SJCRH30 (cell line): ENCODE results near the gene DCAF5. TPM values are rescaled to one million over a fixed set of nuclear protein-coding genes. Genes with fewer than 3 reads are reported as not detected.

Experiments
- DNase-seq, 2 experiments: peaks; one replicate each; pipeline ENCODE4 v3.0.0-alpha.2; 2015 to 2020
- H3K27ac ChIP-seq: fragments of 250-450 bp; sonication (Bioruptor Pico); 2 replicates; pipeline ENCODE4 v1.5.1; 2020; ENCODE audit warnings: mild to moderate bottlenecking, moderate library complexity
- H3K27me3 ChIP-seq: fragments of 250-450 bp; sonication (Bioruptor Pico); 2 replicates; pipeline ENCODE4 v1.5.1; 2020; ENCODE audit warnings: mild to moderate bottlenecking, moderate library complexity
- H3K36me3 ChIP-seq: fragments of 250-450 bp; sonication (Bioruptor Pico); 2 replicates; pipeline ENCODE4 v1.5.1; 2020; ENCODE audit warnings: mild to moderate bottlenecking, moderate library complexity
- H3K4me1 ChIP-seq: fragments of 250-450 bp; sonication (Bioruptor Pico); 2 replicates; pipeline ENCODE4 v1.5.1; 2020; ENCODE audit warnings: mild to moderate bottlenecking, moderate library complexity
- H3K4me3 ChIP-seq: fragments of 250-450 bp; sonication (Bioruptor Pico); 2 replicates; pipeline ENCODE4 v1.5.1; 2020; ENCODE audit warnings: mild to moderate bottlenecking, moderate library complexity
- H3K9me3 ChIP-seq: fragments of 250-450 bp; sonication (Bioruptor Pico); replicated peaks from 2 replicates; pipeline ENCODE4 v1.5.1; 2020; ENCODE audit warnings: mild to moderate bottlenecking, moderate library complexity
- total RNA-seq: library from RNA; depleted of rRNA; stranded (reverse); fragments of >200 nt; shearing (Covaris generic); gene quantifications from 2 replicates; pipeline ENCODE4 v1.2.3, GENCODE V29; 2014

DCAF5 gene
- total RNA-seq, 1 experiment from 2014 or later, result 29.0 TPM

- peak overlapping the region; percentile 87 for H3K4me3 ChIP-seq
- H3K27me3 ChIP-seq, result no peaks in the 10 kb centered on the region
- H3K9me3 ChIP-seq, result no peaks in the 10 kb centered on the region
- H3K36me3 ChIP-seq, result no peaks in the 10 kb centered on the region
- H3K27ac ChIP-seq, result peak overlapping the region; percentile 85
- H3K4me1 ChIP-seq, result 0 out of 2 replicates have a peak, but pooled peaks cover 4% of the 10 kb centered on the region
- DNase-seq, result peak; percentile 95
These were observed 393 bp upstream of the DCAF5 start for GRCh38 chr14:69153152-69153872.

GRCh38 chr14:69152181-69152901, 578 bp downstream of the DCAF5 start:
- H3K27ac ChIP-seq, result peak overlapping the region; percentile 75
- H3K9me3 ChIP-seq, result no peaks in the 10 kb centered on the region
- 0 out of 2 replicates have a peak, but pooled peaks cover 4% of the 10 kb centered on the region for H3K4me1 ChIP-seq
- peaks cover 5% of the 10 kb centered on the region for H3K36me3 ChIP-seq
- peak; percentile 56 to 68 for DNase-seq
- peak overlapping the region; percentile 87 for H3K4me3 ChIP-seq
- H3K27me3 ChIP-seq, result no peaks in the 10 kb centered on the region

DNA sequence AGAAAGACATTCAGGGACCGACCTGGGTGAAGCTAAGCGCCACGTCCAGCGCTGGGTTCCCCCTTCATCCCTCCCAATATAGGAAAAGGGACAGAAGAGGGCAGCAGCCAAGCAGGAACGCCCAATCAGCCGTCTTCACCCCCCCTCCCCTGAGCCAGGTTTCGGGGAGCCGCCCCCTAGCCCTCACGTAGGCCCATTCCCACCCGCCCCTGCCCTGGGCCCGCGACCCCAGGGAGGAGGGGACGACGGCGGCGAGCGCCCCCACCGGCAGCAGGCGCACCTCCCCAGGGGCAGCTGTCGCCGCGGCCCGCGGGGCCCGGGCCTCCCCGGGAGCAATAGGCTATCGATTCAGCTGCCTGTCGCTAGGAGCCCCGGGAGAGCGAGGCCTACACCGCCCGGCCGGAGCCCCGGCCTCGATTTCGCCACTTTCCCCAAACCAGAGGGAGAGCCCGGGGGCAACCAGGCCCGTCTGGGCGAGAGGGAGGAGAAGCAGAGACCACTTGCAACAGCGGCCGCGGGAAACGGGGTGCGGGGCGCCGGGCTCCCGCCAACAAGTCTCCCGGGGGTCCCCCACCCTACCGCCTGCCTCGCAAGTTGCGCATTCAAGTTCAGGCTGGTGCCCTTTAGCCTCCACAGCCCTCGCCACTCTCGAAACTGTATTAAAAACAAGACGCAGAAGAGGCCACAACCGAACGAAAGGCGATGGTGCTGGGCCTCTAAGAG, 1.3 kb downstream of the DCAF5 start:
- DNase-seq, result peak; percentile 79 to 82
- no peaks in the 10 kb centered on the region for H3K27me3 ChIP-seq
- H3K36me3 ChIP-seq, result peaks cover 5% of the 10 kb centered on the region
- H3K4me1 ChIP-seq, result 0 out of 2 replicates have a peak, but pooled peaks cover 4% of the 10 kb centered on the region
- peak overlapping the region; percentile 75 for H3K27ac ChIP-seq
- H3K9me3 ChIP-seq, result no peaks in the 10 kb centered on the region
- peak overlapping the region; percentile 87 for H3K4me3 ChIP-seq

- no peaks in the 10 kb centered on the region for H3K9me3 ChIP-seq
- peaks cover 3% of the 10 kb centered on the region; the same call in 1 of the 2 replicates for H3K4me1 ChIP-seq
- peaks cover 8% of the 10 kb centered on the region for H3K36me3 ChIP-seq
- no peak for DNase-seq
- no peak overlapping the region for H3K4me3 ChIP-seq
- no peak overlapping the region for H3K27ac ChIP-seq
- no peaks in the 10 kb centered on the region for H3K27me3 ChIP-seq
These were observed 3.3 kb downstream of the DCAF5 start for GRCh38 chr14:69149461-69150244.

- Histone ChIP-seq H3K4me1 (no peaks in the 10 kb centered on the region; the same call in 1 of the 2 replicates), H3K4me3 (no peak overlapping the region), H3K27me3 (no peaks in the 10 kb centered on the region), H3K36me3 (peaks cover 6% of the 10 kb centered on the region; the same call in 1 of the 2 replicates), H3K27ac (no peak overlapping the region), H3K9me3 (no peaks in the 10 kb centered on the region)
- no peak for DNase-seq
These were observed 10.8 kb downstream of the DCAF5 start for GRCh38 chr14:69142101-69142500.

DNA sequence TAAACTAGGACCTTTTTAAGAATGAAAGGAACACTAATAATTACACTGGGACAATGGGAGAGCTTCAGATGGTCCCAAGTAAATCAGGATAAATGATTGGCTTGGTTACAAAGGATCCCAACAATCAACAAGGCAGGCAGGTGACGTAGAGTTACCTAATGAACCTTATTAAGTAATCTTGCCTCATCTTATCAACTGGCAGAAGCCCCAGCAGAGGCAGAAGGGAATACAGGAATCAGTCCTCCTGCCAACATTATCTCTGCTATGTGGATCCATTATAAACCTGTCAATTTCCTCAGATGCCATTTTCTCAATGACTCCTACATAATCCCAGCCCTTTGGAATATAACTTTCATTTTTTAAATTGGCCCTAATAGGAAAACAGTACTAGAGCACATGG, 11.4 kb downstream of the DCAF5 start:
- Histone ChIP-seq H3K4me3 (no peak overlapping the region), H3K36me3 (peaks cover 11% of the 10 kb centered on the region; the same call in 1 of the 2 replicates), H3K4me1 (no peaks in the 10 kb centered on the region; the same call in 1 of the 2 replicates), H3K9me3 (no peaks in the 10 kb centered on the region), H3K27me3 (no peaks in the 10 kb centered on the region), H3K27ac (no peak overlapping the region)
- DNase-seq, result no peak

DNA sequence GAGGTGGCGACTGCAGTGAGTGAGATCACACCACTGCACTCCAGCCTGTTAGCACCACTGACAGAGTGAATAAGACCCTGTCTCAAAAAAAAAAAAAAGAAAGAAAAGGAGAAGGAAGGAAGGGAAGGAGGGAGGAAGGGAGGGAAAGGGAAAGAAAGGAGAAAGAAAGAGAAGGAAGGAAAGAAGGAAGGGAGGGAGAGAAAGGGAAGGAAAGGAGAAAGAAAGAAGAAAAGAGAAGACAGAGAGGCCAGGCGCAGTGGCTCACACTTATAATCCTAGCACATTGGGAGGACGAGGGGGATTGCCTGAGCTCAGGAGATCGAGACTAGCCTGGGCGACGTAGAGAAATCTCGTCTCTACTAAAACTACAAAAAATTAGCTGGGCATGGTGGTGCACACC, 13.2 kb downstream of the DCAF5 start:
- Histone ChIP-seq H3K4me3 (no peak overlapping the region), H3K9me3 (no peaks in the 10 kb centered on the region), H3K36me3 (peaks cover 9% of the 10 kb centered on the region; the same call in 1 of the 2 replicates), H3K27ac (no peak overlapping the region), H3K4me1 (no peaks in the 10 kb centered on the region), H3K27me3 (no peaks in the 10 kb centered on the region)
- DNase-seq, result no peak

DNA sequence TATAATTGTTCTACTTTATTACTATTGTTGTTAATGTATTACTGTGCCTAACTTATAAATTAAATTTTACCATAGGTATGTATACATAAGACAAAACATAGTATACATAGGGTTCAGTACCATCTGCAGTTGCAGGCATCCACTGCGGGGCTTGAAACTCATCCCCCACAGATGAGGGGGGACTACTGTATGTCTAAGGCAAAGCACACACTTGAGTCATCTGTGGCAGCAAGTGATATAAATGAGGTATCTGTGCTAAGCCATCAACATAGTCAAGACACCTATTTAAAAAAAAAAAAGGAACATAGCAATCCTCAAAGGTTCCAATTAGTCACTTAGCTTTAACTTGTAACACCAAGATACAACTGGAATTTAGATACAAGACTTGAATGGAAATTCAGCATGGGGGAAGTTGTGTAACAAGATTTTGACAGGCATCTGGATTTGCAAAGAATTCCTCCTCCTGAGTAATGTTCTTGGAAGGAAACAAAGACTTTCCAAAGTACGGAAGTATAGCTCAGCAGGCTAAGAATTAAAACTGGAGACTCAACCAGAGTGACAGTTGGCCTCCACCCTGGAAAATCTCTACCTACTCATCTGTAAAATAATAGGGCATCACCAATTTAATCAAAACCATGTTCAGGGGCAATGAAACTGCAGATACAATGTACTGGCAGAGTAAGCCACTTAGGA, 14.9 kb downstream of the DCAF5 start:
- H3K4me3 ChIP-seq, result no peak overlapping the region
- H3K4me1 ChIP-seq, result peaks cover 7% of the 10 kb centered on the region; the same call in 1 of the 2 replicates
- peaks cover 6% of the 10 kb centered on the region; the same call in 1 of the 2 replicates for H3K36me3 ChIP-seq
- DNase-seq, result no peak
- H3K9me3 ChIP-seq, result no peaks in the 10 kb centered on the region
- no peak overlapping the region for H3K27ac ChIP-seq
- no peaks in the 10 kb centered on the region for H3K27me3 ChIP-seq

- Histone ChIP-seq H3K4me3 (no peak overlapping the region), H3K9me3 (no peaks in the 10 kb centered on the region), H3K4me1 (peaks cover 10% of the 10 kb centered on the region; the same call in 1 of the 2 replicates), H3K36me3 (peaks cover 6% of the 10 kb centered on the region; the same call in 1 of the 2 replicates), H3K27ac (no peak overlapping the region), H3K27me3 (no peaks in the 10 kb centered on the region)
- no peak for DNase-seq
These were observed 15.5 kb downstream of the DCAF5 start for GRCh38 chr14:69137416-69137815.

DNA sequence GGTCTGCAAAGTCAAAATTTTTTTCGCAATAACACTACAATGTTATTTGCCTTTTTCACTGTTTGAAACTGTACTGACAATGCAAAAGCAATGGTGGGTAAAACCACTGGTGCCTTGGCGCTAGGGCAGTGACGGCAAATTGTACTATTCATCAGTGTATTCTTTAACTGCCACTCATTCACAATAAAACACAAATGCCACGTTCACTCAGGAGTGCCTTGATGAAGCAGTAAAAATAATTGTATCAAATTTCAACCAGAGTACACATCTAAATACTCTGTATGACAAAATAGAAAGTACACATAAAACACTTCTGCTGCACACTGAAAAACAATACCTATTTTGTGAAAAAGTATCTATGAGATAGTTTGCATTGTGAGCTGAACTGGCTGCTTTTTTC, 17.8 kb downstream of the DCAF5 start:
- Histone ChIP-seq H3K36me3 (peaks cover 6% of the 10 kb centered on the region; the same call in 1 of the 2 replicates), H3K9me3 (no peaks in the 10 kb centered on the region), H3K4me1 (peaks cover 10% of the 10 kb centered on the region; the same call in 1 of the 2 replicates), H3K27ac (no peak overlapping the region), H3K4me3 (no peak overlapping the region), H3K27me3 (no peaks in the 10 kb centered on the region)
- DNase-seq, result no peak

DNA sequence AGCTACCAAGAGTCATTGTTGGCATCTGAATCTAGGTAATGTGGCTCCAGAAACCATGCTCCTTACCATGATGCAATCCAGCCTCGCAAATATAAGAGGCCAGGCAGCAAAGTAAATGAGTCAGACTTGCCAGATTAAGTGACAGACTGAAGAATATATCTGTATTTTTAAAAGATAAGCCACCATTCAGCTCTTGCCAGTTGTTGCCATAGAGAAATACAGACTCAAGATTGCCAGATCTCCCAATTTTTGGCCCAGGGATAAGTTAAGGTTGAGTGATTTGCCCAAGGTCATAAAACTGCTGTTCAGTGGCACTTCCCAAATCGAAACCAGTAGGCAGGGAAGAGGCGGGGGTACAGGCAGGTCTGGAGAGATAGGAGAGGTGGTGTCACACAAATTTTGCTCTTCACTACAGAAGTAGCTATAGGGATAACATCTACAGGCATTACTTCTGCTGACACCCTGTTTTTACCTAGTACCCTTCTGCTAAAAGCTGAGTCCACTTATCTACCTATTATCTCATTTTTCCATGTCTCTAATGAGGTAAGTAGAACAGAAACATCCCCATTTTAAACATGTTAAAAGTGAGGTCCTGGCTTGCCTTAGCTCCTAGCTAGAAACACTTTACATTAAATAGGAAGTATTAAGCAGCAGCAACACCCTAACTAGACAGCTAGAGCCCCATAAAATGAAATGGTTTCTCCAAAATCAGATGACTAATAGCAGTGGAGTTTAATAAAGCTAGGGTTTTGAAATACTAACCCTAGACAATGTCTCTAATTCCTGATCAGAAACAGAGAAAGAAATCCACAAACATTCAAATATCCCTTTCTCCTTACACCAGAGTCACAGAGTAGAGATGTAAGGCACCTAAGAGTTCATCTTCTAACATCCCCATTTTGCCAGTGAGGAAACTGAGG, 19.5 kb downstream of the DCAF5 start:
- H3K36me3 ChIP-seq, result 0 out of 2 replicates have a peak, but pooled peaks cover 6% of the 10 kb centered on the region
- no peaks in the 10 kb centered on the region for H3K9me3 ChIP-seq
- peak in 1 of 2 experiments; percentile 6 for DNase-seq
- H3K4me1 ChIP-seq, result peaks cover 10% of the 10 kb centered on the region; the same call in 1 of the 2 replicates
- no peak overlapping the region for H3K4me3 ChIP-seq
- no peaks in the 10 kb centered on the region for H3K27me3 ChIP-seq
- no peak overlapping the region for H3K27ac ChIP-seq

GRCh38 chr14:69132513-69133181, 20.3 kb downstream of the DCAF5 start:
- H3K4me1 ChIP-seq, result peaks cover 10% of the 10 kb centered on the region; the same call in 1 of the 2 replicates
- H3K27ac ChIP-seq, result no peak overlapping the region
- H3K36me3 ChIP-seq, result 0 out of 2 replicates have a peak, but pooled peaks cover 6% of the 10 kb centered on the region
- H3K27me3 ChIP-seq, result no peaks in the 10 kb centered on the region
- DNase-seq, result peak in 1 of 2 experiments; percentile 41
- H3K4me3 ChIP-seq, result no peak overlapping the region
- no peaks in the 10 kb centered on the region for H3K9me3 ChIP-seq
